Dermis blood vessel endothelial cell (primary cell): Measurements from ENCODE around the gene MYO1G. TPM values are rescaled to one million over a fixed set of nuclear protein-coding genes. Genes with fewer than 3 reads are reported as not detected.
"Not testable (repeated sequence)": the region's sequence is repeated elsewhere in the genome, so short reads cannot be mapped to it uniquely, and the experiment has no call there.

ENCODE experiments used
- DNase-seq: peaks from one replicate; pipeline ENCODE4 v3.0.0; 2010
- total RNA-seq: library from RNA; depleted of rRNA; stranded (reverse); fragments of >200 nt; gene quantifications from 2 replicates; pipeline ENCODE4 v1.2.3, GENCODE V29; 2014

The MYO1G gene
- total RNA-seq, 1 donor from 2014 or later: 0.17 TPM

- DNase-seq: peak; percentile 99
Observed at GRCh38 chr7:44999245-45000092, 20.7 kb upstream of the MYO1G start.

GRCh38 chr7:44998153-44998871 lies 19.5 kb upstream of the MYO1G start:
- DNase-seq: no peak

DNA sequence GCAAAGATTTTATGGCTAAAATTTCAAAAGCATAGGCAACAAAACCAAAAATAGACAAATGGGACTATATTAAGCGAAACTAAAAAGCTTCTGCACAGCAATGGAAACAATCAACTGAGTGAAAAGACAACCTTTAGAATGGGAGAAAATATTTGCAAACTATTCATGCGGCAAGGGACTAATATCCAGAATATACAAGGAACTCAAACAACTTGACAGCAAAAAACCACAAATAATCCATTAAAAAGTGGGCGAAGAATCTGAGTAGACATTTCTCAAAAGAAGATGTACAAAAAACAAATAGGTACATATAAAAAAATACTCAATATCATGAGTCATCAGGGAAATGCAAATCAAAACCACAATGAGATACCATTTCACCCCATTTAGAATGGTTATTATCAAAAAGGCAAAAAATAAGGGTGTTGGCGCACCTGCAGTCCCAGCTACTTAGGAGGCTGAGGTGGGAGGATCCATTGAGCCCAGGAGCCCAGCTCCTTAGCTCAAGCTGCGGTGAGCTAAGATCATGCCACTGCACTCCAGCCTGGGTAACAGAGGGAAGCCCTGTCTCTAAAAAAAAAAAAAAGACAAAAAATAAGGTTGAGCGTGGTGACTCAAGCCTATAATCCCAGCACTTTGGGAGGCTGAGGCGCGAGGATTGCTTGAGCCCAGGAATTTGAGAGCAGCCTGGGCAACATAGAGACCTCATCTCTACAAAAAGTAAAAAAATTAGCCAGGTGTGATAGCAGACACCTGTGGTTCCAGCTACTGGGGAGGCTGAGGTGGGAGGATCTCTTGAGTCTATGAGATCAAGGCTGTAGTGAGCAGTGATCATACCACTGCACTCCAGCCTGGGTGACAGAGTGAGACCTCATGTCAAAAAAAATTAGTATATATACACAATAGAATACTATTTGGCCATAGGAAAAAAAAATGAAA lies 17.0 kb upstream of the MYO1G start:
- no peak for DNase-seq

- peak; percentile 77 for DNase-seq
Observed at GRCh38 chr7:44994877-44995554, 16.2 kb upstream of the MYO1G start.

DNA sequence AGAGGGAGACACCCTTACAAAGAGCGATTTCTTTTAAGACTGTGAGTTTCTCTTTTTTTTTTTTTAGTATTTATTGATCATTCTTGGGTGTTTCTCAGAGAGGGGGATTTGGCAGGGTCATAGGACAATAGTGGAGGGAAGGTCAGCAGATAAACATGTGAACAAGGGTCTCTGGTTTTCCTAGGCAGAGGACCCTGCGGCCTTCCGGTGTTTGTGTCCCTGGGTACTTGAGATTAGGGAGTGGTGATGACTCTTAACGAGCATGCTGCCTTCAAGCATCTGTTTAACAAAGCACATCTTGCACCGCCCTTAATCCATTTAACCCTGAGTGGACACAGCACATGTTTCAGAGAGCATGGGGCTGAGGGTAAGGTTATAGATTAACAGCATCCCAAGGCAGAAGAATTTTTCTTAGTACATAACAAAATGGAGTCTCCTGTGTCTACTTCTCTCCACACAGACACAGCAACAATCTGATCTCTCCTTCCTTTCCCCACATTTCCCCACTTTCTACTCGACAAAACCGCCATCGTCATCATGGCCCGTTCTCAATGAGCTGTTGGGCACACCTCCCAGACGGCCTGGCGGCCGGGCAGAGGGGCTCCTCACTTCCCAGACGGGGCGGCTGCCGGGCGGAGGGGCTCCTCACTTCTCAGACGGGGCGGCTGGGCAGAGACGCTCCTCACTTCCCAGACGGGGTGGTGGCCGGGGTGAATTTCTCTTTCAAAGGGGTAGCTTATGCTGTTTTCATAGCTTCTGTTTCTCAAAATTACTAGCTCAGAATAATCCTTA lies 13.4 kb upstream of the MYO1G start:
- not testable (repeated sequence) for DNase-seq

- DNase-seq: peak; percentile 89
Observed at GRCh38 chr7:44990109-44991023, 11.6 kb upstream of the MYO1G start.

DNA sequence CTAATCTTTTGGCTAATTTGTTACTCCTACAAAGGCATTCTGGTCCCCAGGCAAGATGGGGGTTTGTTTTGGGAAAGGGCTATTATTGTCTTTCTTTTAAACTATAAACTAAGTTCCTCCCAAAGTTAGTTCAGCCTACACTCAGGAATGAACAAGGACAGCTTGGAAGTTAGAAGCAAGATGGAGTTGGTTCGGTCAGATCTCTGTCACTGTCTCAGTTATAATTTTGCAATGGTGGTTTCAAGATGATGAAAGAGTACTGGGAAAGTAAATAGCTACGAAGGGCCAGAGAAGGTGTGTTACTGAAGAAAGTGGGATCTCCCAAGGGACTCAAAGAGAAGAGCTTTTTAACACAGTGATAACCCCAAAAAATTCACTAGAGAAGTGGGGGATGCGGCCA lies 10.3 kb upstream of the MYO1G start:
- DNase-seq: no peak

- no peak for DNase-seq
Observed at GRCh38 chr7:44988701-44989100, 9.9 kb upstream of the MYO1G start.

GRCh38 chr7:44987996-44988395 lies 9.2 kb upstream of the MYO1G start:
- no peak for DNase-seq

- no peak for DNase-seq
Observed at GRCh38 chr7:44987457-44987856, 8.6 kb upstream of the MYO1G start.

GRCh38 chr7:44986218-44987053 lies 7.6 kb upstream of the MYO1G start:
- DNase-seq: peak; percentile 97

GRCh38 chr7:44985900-44986217 lies 7.0 kb upstream of the MYO1G start:
- DNase-seq: no peak

GRCh38 chr7:44985033-44985695 lies 6.3 kb upstream of the MYO1G start:
- DNase-seq: no peak

GRCh38 chr7:44984478-44984758 lies 5.6 kb upstream of the MYO1G start:
- no peak for DNase-seq

GRCh38 chr7:44983742-44984477 lies 5.1 kb upstream of the MYO1G start:
- no peak for DNase-seq

DNA sequence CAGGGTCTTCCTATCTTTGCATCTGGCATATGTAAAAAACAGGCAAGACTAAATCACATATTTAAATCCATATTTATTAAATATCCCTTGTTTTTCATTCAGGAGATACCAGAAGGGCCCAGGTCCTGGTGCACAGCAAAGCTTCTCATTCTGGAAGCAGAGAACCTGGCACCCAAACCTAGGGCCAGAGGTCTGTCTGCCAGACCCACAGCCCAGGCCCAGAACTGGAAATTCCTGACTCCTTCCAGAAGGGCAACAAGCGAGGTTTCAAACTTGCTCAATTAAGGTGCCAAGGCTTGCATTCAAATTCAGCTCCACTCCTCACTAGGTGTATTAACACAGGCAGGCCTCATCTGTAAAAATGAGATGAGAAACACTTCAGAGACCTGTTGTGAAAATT lies 4.2 kb upstream of the MYO1G start:
- no peak for DNase-seq

DNA sequence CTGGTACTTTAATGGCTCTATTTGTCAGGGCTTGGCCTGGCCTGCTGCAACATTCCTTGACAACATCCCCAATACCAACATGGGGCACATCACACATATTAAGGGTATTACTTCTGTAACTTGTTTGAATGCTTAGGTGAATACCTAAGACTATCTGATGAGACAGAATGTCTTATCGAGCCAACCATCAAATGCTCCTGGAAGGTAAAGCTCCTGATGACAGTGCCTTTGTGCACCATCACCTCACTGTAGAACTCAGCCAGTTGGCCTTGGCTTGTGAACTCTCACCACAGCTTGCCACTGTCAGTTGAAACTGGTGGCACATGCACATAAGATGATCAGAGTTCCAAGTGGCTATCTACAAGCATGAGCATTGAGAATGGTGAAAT lies 3.7 kb upstream of the MYO1G start:
- DNase-seq: no peak

GRCh38 chr7:44981035-44981706 lies 2.4 kb upstream of the MYO1G start:
- no peak for DNase-seq
